Heart left ventricle (tissue), 16 donors: ENCODE data around the gene PTGER3. TPM values are rescaled to one million over a fixed set of nuclear protein-coding genes. Genes with fewer than 3 reads are reported as not detected.
A peak's percentile ranks its signal among the peaks of the same experiment; 100 is the strongest.

Source experiments
- ATAC-seq, 4 donors: fragments of 200-7000 bp; cut with Tn5 transposase; one replicate each; pipeline ENCODE4 v1.9.1; 2020 to 2022; ENCODE audit warnings: moderate library complexity in 4 of 4, mild to moderate bottlenecking in 3 of 4, moderate number of reproducible peaks in 1 of 4
- DNase-seq, 5 donors: peaks; one replicate each; pipeline ENCODE4 v3.0.0-alpha.2; 2020
- H3K27ac ChIP-seq, 12 donors: fragments of 200-600 bp; sonication (generic) in 4 of 12; one replicate each; pipeline versions ENCODE4 v1.5.0 to v1.8.0; 2016 to 2022; ENCODE audit warnings: mild to moderate bottlenecking in 2 of 12
- H3K27me3 ChIP-seq, 9 donors: fragments of 200-600 bp; sonication (generic) in 2 of 9; one replicate each; pipeline versions ENCODE4 v1.5.1 to v1.8.0; 2016 to 2022; ENCODE audit warnings: mild to moderate bottlenecking in 3 of 9
- H3K36me3 ChIP-seq, 9 donors: fragments of 200-600 bp; sonication (generic) in 2 of 9; one replicate each; pipeline versions ENCODE4 v1.5.0 to v1.8.0; 2018 to 2022; ENCODE audit warnings: mild to moderate bottlenecking in 2 of 9
- H3K4me1 ChIP-seq, 12 donors: fragments of 200-600 bp; sonication (generic) in 4 of 12; one replicate each; pipeline versions ENCODE4 v1.5.0 to v1.8.0; 2016 to 2022; ENCODE audit warnings: mild to moderate bottlenecking in 3 of 12
- H3K4me3 ChIP-seq, 12 donors: fragments of 200-600 bp; sonication (generic) in 4 of 12; one replicate each; pipeline versions ENCODE4 v1.5.0 to v1.8.0; 2017 to 2022; ENCODE audit warnings: mild to moderate bottlenecking in 9 of 12, moderate library complexity in 4 of 12
- H3K9me3 ChIP-seq, 12 donors: fragments of 200-600 bp; sonication (generic) in 4 of 12; one replicate each; pipeline versions ENCODE4 v1.5.0 to v1.8.0; 2016 to 2022; ENCODE audit warnings: mild to moderate bottlenecking in 1 of 12
- POLR2A ChIP-seq, 2 donors: fragments of 450-650 bp; IDR thresholded peaks; one replicate each; pipeline ENCODE4 v1.6.1; 2017; ENCODE audit warnings: antibody characterized with exemption in 2 of 2, mild to moderate bottlenecking in 2 of 2, moderate library complexity in 2 of 2
- WGBS, 4 donors: extraction: QIAGEN DNeasy Blood & Tissue Kit in 2 of 4; methylation state at CpG; one replicate each; pipeline versions ENCODE4 v1.1.5 to v1.1.7; 2013 to 2018; 5-methylcytosine and 5-hydroxymethylcytosine counted together
- intact Hi-C, 10 donors: fragments of 100-400 bp; cut with DNase I; formaldehyde crosslinking; loops; one replicate each; pipeline versions ENCODE4 v1.11.1 to v1.14.2; 2022
- polyA plus RNA-seq, 2 donors: library from polyadenylated mRNA; stranded (reverse); fragments of 200-250 nt; gene quantifications; one replicate each; pipeline ENCODE4 v1.2.3, GENCODE V29; 2013
- total RNA-seq, 9 donors: library from RNA; depleted of rRNA in 2 of 9; stranded (reverse); fragments of >200 nt in 2 of 9; fragmentation: NEBNext Ultra II Directional in 3 of 9; extraction: Animal tissue kit (Norgen Biotek cat#: 25700) in 3 of 9; gene quantifications; one replicate each; pipeline versions ENCODE4 v1.1.0 to v1.2.4, GENCODE V29; 2016 to 2023
- TF ChIP-seq, protein P1 (sequence below), 12 donors: fragments of 200-600 bp; sonication (generic) in 4 of 12; IDR thresholded peaks; one replicate each; pipeline versions ENCODE4 v1.5.0 to v1.8.0; 2018 to 2022; ENCODE audit warnings: antibody characterized with exemption in 12 of 12, mild to moderate bottlenecking in 5 of 12
- donor health status: ischemic (EF 13 %, LVEDD 7.1; RV severe dilation, severe dysfunction).
- donor health status: healthy with polysubstance abuse.
- donor health status: DM: no; HTN: yes; CAD: no.
- donor health status: DM: no; HTN: no; CAD: no.
- donor health status: ischemic (EF 25% LVEDD 6.9; RV normal size, moderate dysfunction).
- donor health status: ischemic (EF 25% LVEDD 5.7; RV mildly dilated, moderate dysfunction).
- donor health status: healthy.
- donor health status: DM: yes; HTN: yes; CAD: no.
- donor health status: ischemic (EF 35%, LVEDD 5.7; RV mildly dilated, moderate dysfunction).
- donor health status: nonischemic (EF 11% LVEDD 7.7; RV severe dilation, severe dysfunction).
- donor health status: DM: yes; HTN: yes; CAD: no.
- donor health status: PGD.
- donor health status: ischemic (EF 29% LVEDD 5.4; RV normal size, mild dysfunction).
- donor health status: nonischemic (EF 23%, LVEDD 6.1; RV moderate dilation, normal function).

Gene PTGER3
- total and polyA plus RNA-seq, 11 donors = 0.45 to 11.6 (median 1.3) TPM

DNA sequence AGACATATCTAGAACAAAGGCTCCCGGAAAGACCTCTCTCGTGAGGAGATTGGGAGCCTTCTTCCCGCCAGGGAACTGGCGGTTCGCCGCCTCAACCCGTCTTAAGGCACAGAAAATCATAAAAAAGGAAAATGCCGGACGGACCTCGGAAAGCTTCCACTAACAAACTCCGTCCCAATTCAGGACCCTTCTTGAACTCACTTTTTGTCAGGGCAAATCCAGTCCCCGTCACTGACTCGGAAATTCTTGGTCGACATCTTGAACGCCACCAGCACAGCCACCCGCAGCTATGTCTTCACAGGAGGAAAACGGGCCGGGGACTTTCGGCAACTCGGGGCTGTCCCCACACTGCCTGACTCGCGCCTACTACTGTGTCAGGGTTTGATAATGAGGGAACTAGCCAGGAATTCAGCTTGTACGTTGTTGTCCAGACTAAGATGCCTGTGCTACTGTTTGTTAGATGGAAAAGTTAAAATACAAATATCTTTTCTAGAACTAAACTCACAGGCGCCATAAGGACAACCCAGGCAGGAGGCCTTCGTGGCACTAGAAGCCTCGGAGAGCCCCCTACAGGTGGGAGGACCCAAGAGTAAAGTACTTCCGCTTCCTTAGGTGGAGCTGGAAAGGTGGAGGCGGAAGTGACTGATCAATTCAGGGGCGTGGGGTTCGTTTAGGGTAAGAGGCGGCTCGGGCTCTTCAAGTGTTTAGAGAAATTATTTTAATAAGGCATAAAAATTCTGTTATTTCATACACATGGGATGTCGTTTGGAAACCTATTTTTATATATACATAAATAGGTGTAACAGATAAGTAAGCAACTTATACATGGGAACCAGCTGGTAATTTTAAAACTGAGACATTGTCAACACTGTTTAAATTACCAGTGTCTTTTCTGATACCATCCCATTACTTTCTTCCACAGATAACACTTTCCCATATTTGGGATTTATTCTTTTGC, 33.4 kb upstream of the PTGER3 start, which contains the start of gene ZRANB2:
ZRANB2 (minus strand) TSS at position 297 of the 958 bp plus-strand sequence; CDS start at position 257, 40 bp downstream.
- Histone ChIP-seq H3K4me3 (peak within 1 kb of the TSS; percentile 68 to 92 (median 84)), H3K27ac (peak within 1 kb of the TSS; percentile 54 to 97 (median 90)), H3K9me3 (no peaks in the 10 kb centered on the region), H3K4me1 (peaks cover 0 to 31% (median 18%) of the 10 kb centered on the region in 12 donors), H3K27me3 (peaks cover 0 to 3% (median 0%) of the 10 kb centered on the region in 9 donors), H3K36me3 (peaks cover 0 to 28% (median 24%) of the 10 kb centered on the region in 9 donors)
- intact Hi-C loops = no loop called here
- peak in 1 of 2 donors; percentile 37 for TF ChIP-seq POLR2A (IDR thresholded peaks at IDR 0.05)
- TF ChIP-seq, protein P1, sequence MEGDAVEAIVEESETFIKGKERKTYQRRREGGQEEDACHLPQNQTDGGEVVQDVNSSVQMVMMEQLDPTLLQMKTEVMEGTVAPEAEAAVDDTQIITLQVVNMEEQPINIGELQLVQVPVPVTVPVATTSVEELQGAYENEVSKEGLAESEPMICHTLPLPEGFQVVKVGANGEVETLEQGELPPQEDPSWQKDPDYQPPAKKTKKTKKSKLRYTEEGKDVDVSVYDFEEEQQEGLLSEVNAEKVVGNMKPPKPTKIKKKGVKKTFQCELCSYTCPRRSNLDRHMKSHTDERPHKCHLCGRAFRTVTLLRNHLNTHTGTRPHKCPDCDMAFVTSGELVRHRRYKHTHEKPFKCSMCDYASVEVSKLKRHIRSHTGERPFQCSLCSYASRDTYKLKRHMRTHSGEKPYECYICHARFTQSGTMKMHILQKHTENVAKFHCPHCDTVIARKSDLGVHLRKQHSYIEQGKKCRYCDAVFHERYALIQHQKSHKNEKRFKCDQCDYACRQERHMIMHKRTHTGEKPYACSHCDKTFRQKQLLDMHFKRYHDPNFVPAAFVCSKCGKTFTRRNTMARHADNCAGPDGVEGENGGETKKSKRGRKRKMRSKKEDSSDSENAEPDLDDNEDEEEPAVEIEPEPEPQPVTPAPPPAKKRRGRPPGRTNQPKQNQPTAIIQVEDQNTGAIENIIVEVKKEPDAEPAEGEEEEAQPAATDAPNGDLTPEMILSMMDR (IDR thresholded peaks at IDR 0.05) = peak; percentile 40 to 87 (median 72)
- DNase-seq (peak; percentile 90 to 95 (median 92)), ATAC-seq (peak; percentile 97 to 99 (median 98))
- WGBS, 4 donors = 0 to 1% (median 0%) methylated on average over 33 of the region's 33 CpGs

DNA sequence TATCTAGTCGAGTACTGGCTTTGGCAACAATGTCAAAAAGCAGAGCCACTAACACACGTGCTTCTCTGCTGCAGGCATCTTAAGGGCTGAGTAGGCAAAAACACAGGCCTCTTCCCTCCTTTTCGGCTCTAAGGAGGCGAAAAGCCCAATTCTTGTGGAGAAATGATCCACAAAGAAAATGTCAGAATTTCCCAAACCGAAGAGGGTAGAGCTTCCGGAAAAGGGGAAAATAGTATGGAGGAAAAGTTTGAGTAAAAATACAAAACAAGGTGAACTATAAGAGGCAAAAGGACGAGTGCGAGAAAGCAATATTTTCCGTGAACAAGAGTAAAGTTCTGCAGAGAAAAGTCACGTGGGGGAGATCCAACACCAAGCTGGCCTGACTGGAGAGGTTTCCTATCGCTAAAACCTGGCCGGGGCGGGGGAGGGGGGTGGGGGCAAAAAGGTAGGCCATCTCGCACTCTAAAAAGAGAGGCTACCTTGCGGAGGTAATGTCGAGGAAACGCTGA, 32.7 kb upstream of the PTGER3 start:
- H3K27ac ChIP-seq = peak overlapping the region; percentile 54 to 97 (median 90)
- DNase-seq (no peak), ATAC-seq (peak in 3 of 4 donors; percentile 3 to 43 (median 27))
- TF ChIP-seq, protein P1 (IDR thresholded peaks at IDR 0.05) = no peak
- TF ChIP-seq POLR2A (IDR thresholded peaks at IDR 0.05) = no peak
- peaks cover 0 to 36% (median 31%) of the 10 kb centered on the region in 9 donors for H3K36me3 ChIP-seq
- H3K9me3 ChIP-seq = no peaks in the 10 kb centered on the region
- no peaks in the 10 kb centered on the region for H3K27me3 ChIP-seq
- H3K4me3 ChIP-seq = peak overlapping the region; percentile 68 to 92 (median 84)
- peaks cover 0 to 31% (median 18%) of the 10 kb centered on the region in 12 donors for H3K4me1 ChIP-seq
- intact Hi-C loops = no loop called here
- 0 to 2% (median 1%) methylated on average over 17 of the region's 17 CpGs for WGBS, 4 donors

DNA sequence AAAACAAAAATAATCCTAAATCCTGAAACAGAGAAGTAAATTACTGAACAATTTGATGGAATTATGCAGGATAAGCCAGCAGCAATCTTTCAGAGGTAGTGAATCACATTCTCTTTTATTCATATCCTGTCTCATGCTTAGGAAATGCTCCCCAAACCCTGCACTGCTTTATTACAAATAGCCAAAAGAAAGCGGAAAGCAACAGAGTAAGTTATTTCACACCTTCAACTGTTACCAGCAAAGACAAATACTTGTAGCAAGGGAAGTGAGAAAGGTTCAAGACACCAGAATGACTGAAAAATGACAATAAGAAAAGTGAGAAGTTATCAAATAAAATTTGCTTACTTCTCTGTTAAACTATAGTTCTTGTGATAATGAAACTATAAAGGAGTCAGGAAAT, 27.1 kb upstream of the PTGER3 start:
- H3K4me1 ChIP-seq = peaks cover 0 to 23% (median 14%) of the 10 kb centered on the region in 12 donors
- no peak overlapping the region for H3K27ac ChIP-seq
- intact Hi-C loops = loop anchor here in 1 of 10 donors (5.0 kb wide), 1 partner anchor 832 kb away; no protein-coding TSS in a partner anchor
- WGBS, 4 donors = 89 to 95% (median 91%) methylated on average over 1 of the region's 1 CpG
- no peak for DNase-seq
- no peak overlapping the region for H3K4me3 ChIP-seq
- H3K27me3 ChIP-seq = no peaks in the 10 kb centered on the region
- ATAC-seq = no peak
- H3K9me3 ChIP-seq = no peaks in the 10 kb centered on the region
- no peak for TF ChIP-seq POLR2A (IDR thresholded peaks at IDR 0.05)
- TF ChIP-seq, protein P1 (IDR thresholded peaks at IDR 0.05) = no peak
- H3K36me3 ChIP-seq = peaks cover 0 to 91% (median 87%) of the 10 kb centered on the region in 9 donors

DNA sequence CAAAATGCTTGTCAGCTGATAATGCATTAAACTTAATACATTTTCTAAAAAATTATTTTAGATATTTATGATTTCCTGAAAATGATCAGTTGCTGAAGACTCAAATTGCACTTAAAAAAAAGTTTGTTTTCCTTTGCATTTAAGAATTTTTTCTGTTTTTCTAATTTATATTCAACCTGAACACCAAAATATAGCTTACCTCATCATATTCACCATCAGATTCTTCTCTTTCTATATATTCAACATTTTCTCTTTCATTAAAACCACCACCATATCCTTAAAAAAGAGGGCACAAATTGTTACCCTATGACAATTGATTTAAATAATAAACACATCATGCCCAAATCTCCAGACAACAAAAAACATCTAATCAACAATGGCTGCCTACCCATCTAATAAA, 24.7 kb upstream of the PTGER3 start:
- no peak for ATAC-seq
- intact Hi-C loops = loop anchor here in 1 of 10 donors (5.0 kb wide), 1 partner anchor 830 kb away; no protein-coding TSS in a partner anchor
- no peak for TF ChIP-seq POLR2A (IDR thresholded peaks at IDR 0.05)
- TF ChIP-seq, protein P1 (IDR thresholded peaks at IDR 0.05) = no peak
- Histone ChIP-seq H3K27ac (no peak overlapping the region), H3K9me3 (no peaks in the 10 kb centered on the region), H3K4me1 (peaks cover 0 to 9% (median 0%) of the 10 kb centered on the region in 12 donors), H3K4me3 (no peak overlapping the region), H3K36me3 (peaks cover 0 to 100% (median 99%) of the 10 kb centered on the region in 9 donors), H3K27me3 (no peaks in the 10 kb centered on the region)
- DNase-seq = no peak
